OCI-LY3 (cell line): Measurements from ENCODE around the gene ACSS2.
"Not testable (repeated sequence)": the region's sequence is repeated elsewhere in the genome, so short reads cannot be mapped to it uniquely, and the experiment has no call there.

Experiments used
- H2AFZ ChIP-seq: fragments of 200-600, 300-600 bp; shearing (Covaris generic); 2 replicates; pipeline ENCODE4 v1.6.0; 2014; ENCODE audit warnings: antibody characterized with exemption, low read depth, low read length
- H3K27ac ChIP-seq: fragments of 200-600, 300-600 bp; sonication (generic); 2 replicates; pipeline ENCODE4 v1.5.1; 2014; ENCODE audit warnings: mild to moderate bottlenecking, low read length, moderate library complexity, mixed read lengths
- H3K27me3 ChIP-seq: fragments of 200-600, 300-600 bp; sonication (generic); 2 replicates; pipeline ENCODE4 v1.6.1; 2014; ENCODE audit warnings: low read depth, low read length, mixed read lengths
- H3K36me3 ChIP-seq: fragments of 200-600, 300-600 bp; sonication (generic); replicated peaks from 2 replicates; pipeline ENCODE3; 2014; ENCODE audit warnings: low read depth, low read length, mixed read lengths
- H3K4me1 ChIP-seq: fragments of 300-600, 200-600 bp; sonication (generic); 2 replicates; pipeline ENCODE4 v1.6.1; 2014; ENCODE audit warnings: low read length, mixed read lengths
- H3K4me2 ChIP-seq: fragments of 200-600, 300-600 bp; sonication (generic); 2 replicates; pipeline ENCODE4 v1.6.1; 2014; ENCODE audit warnings: low read length, mixed read lengths
- H3K4me3 ChIP-seq: fragments of 300-600, 200-600 bp; sonication (generic); 2 replicates; pipeline ENCODE4 v1.5.1; 2014; ENCODE audit warnings: antibody characterized with exemption, mild to moderate bottlenecking, low read length, moderate library complexity
- H3K79me2 ChIP-seq: fragments of 300-600, 200-600 bp; shearing (Covaris generic); 2 replicates; pipeline ENCODE4 v1.6.1; 2014; ENCODE audit warnings: mild to moderate bottlenecking, low read length, mixed read lengths
- H3K9ac ChIP-seq: fragments of 300-600, 200-600 bp; shearing (Covaris generic); 2 replicates; pipeline ENCODE4 v1.6.0; 2014; ENCODE audit warnings: mild to moderate bottlenecking, low read length, moderate library complexity
- H3K9me3 ChIP-seq: fragments of 200-600, 300-600 bp; shearing (Covaris generic); 2 replicates; pipeline ENCODE4 v1.6.1; 2014; ENCODE audit warnings: low read length, mixed read lengths; ENCODE audit not compliant: insufficient read depth
- H4K20me1 ChIP-seq: fragments of 200-600, 300-600 bp; sonication (generic); 2 replicates; pipeline ENCODE4 v1.6.1; 2016; ENCODE audit warnings: low read length, mixed read lengths; ENCODE audit not compliant: insufficient read depth
- CTCF ChIP-seq: fragments of 200-600, 300-600 bp; sonication (generic); IDR thresholded peaks from 2 replicates; pipeline ENCODE4 v1.5.1; 2014; ENCODE audit warnings: antibody characterized with exemption, low read length, low read depth
- EZH2phosphoT487 ChIP-seq: fragments of 200-600 bp; shearing (Covaris generic); IDR thresholded peaks from 2 replicates; pipeline ENCODE4 v1.6.1; 2018; ENCODE audit warnings: antibody characterized with exemption, mixed run types, low read depth

The ACSS2 gene

GRCh38 chr20:34892671-34893070 lies 16.3 kb downstream of the ACSS2 start:
- H3K4me3 ChIP-seq = no peak overlapping the region
- H3K27me3 ChIP-seq = no peaks in the 10 kb centered on the region
- H2AFZ ChIP-seq = no peak overlapping the region
- H3K27ac ChIP-seq = no peak overlapping the region
- H3K36me3 ChIP-seq = no peaks in the 10 kb centered on the region
- H3K4me1 ChIP-seq = peaks cover 18% of the 10 kb centered on the region
- TF ChIP-seq EZH2phosphoT487 (no peak), CTCF (no peak)
- H4K20me1 ChIP-seq = no peaks in the 10 kb centered on the region
- no peaks in the 10 kb centered on the region for H3K9me3 ChIP-seq
- H3K4me2 ChIP-seq = peak overlapping the region; percentile 2; the same call in 1 of the 2 replicates
- no peak overlapping the region for H3K9ac ChIP-seq
- H3K79me2 ChIP-seq = no peaks in the 10 kb centered on the region

GRCh38 chr20:34894723-34895122 lies 18.3 kb downstream of the ACSS2 start:
- Histone ChIP-seq H3K79me2 (no peaks in the 10 kb centered on the region), H3K36me3 (no peaks in the 10 kb centered on the region), H3K9ac (no peak overlapping the region), H3K9me3 (no peaks in the 10 kb centered on the region), H4K20me1 (no peaks in the 10 kb centered on the region), H3K27me3 (no peaks in the 10 kb centered on the region), H3K27ac (no peak overlapping the region), H2AFZ (no peak overlapping the region), H3K4me3 (no peak overlapping the region), H3K4me1 (peaks cover 20% of the 10 kb centered on the region), H3K4me2 (no peak overlapping the region)
- TF ChIP-seq EZH2phosphoT487 (no peak), CTCF (no peak)

GRCh38 chr20:34895465-34895864 lies 19.1 kb downstream of the ACSS2 start:
- no peaks in the 10 kb centered on the region for H3K79me2 ChIP-seq
- no peak overlapping the region for H3K27ac ChIP-seq
- H3K36me3 ChIP-seq = no peaks in the 10 kb centered on the region
- TF ChIP-seq EZH2phosphoT487 (no peak), CTCF (no peak)
- peaks cover 23% of the 10 kb centered on the region for H3K4me1 ChIP-seq
- no peak overlapping the region for H2AFZ ChIP-seq
- H3K9me3 ChIP-seq = no peaks in the 10 kb centered on the region
- H3K27me3 ChIP-seq = no peaks in the 10 kb centered on the region
- no peak overlapping the region for H3K9ac ChIP-seq
- H3K4me3 ChIP-seq = no peak overlapping the region
- no peak overlapping the region for H3K4me2 ChIP-seq
- no peaks in the 10 kb centered on the region for H4K20me1 ChIP-seq

- Histone ChIP-seq H3K27ac (no peak overlapping the region), H3K9ac (no peak overlapping the region), H3K36me3 (no peaks in the 10 kb centered on the region), H3K27me3 (no peaks in the 10 kb centered on the region), H3K79me2 (no peaks in the 10 kb centered on the region), H3K4me2 (no peak overlapping the region), H3K4me1 (peaks cover 19% of the 10 kb centered on the region), H3K4me3 (no peak overlapping the region), H4K20me1 (no peaks in the 10 kb centered on the region), H2AFZ (no peak overlapping the region), H3K9me3 (no peaks in the 10 kb centered on the region)
- no peak for TF ChIP-seq CTCF
Measured at GRCh38 chr20:34896086-34896621, 19.7 kb downstream of the ACSS2 start.

GRCh38 chr20:34898129-34898528 lies 21.7 kb downstream of the ACSS2 start:
- H3K36me3 ChIP-seq, H3K9me3 ChIP-seq, H3K4me1 ChIP-seq, H3K9ac ChIP-seq, H2AFZ ChIP-seq, H3K27ac ChIP-seq, H3K79me2 ChIP-seq, H3K4me3 ChIP-seq, H3K4me2 ChIP-seq, H4K20me1 ChIP-seq, H3K27me3 ChIP-seq: not testable (repeated sequence)

GRCh38 chr20:34898731-34899130 lies 22.3 kb downstream of the ACSS2 start:
- H4K20me1 ChIP-seq, H3K79me2 ChIP-seq, H3K4me3 ChIP-seq, H3K4me1 ChIP-seq, H3K27me3 ChIP-seq, H3K9ac ChIP-seq, H3K27ac ChIP-seq, H2AFZ ChIP-seq, H3K9me3 ChIP-seq, H3K4me2 ChIP-seq, H3K36me3 ChIP-seq: not testable (repeated sequence)
